Epidermal melanocyte (primary cell): ENCODE data around the gene DDX24.

Experiments
- DNase-seq: peaks from one replicate; pipeline ENCODE4 v3.0.0; 2011; ENCODE audit warnings: low spot score; ENCODE audit not compliant: insufficient read length

DDX24 gene

DNA sequence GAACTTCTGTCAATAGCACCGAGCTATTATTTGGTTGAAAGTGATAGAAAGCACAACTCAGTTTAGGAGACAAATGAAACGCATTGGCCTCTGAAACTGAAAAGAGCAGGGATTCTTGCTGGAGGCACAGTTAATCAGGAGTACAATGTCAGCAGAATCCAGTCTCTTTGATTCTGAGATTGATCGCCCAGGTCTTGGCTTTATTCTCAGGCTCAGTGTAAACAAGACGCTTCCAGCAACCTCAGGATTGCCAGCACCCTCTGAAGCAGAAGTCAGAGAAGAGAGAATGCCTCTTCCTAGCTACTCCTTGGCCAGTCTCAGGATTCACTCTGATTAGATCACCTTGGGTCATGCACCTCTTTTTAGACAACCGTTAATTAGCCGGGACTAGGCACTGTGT is 66.6 kb downstream of the DDX24 start:
- no peak for DNase-seq

- no peak for DNase-seq
Observed at GRCh38 chr14:94011795-94012194, 69.2 kb downstream of the DDX24 start.

- no peak for DNase-seq
Observed at GRCh38 chr14:94010625-94011024, 70.4 kb downstream of the DDX24 start.

DNA sequence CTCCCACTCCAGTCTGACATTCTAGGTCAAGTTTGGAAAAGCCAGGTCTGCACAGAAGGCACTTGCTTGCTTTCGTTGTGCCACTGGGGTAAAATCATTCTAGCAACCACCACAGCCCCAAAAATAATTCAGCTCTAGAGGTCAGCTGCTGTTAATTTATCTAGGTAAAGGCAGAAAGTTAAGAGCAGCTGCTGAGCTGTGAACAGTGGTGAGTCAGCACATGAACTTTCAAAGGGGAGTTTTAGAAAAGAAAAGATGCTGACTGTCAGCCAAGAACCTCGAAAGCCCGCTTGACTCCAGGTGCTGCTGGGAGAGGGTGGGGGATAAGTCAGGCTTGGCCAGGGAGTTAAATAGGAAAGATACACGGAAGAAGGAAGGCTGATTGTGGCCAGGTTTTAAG is 71.2 kb downstream of the DDX24 start:
- no peak for DNase-seq

DNA sequence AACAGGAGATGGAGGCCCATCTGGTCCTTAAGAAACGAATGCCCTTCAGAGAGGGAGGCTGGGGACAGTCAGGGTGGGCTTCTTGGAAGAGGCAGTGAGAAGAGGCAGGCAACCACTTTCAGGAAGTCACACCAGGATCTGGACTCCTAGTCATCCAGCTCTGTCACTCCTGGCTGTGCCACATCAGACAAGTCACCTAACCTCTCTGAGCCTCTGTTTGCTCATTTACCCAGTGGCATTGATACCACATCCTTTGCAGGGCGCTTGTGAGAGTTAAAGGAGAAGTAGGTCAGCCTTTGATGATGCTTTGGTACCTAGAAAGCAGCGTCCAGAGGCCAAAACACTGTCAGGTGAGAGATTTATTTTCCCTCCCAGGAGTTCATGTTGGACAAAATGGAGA is 72.8 kb downstream of the DDX24 start:
- DNase-seq: no peak

GRCh38 chr14:94005324-94006073 is 75.5 kb downstream of the DDX24 start:
- no peak for DNase-seq

GRCh38 chr14:94004015-94004414 is 77.0 kb downstream of the DDX24 start:
- no peak for DNase-seq

DNA sequence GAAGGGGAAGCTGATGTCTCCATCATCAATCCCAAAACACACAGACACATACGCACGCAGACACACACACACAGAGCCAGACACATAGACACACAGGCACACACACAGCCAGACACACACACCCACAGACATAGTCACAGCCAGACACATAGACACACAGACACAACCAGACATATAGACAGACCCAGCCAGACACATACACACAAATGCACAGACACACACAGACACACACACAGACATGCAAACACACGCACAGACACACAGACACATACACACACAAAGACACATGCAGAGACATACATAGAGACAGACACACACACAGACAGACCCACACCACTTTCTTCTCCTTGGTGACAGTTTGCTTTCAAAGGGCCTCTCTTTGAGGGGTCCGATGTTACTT is 77.6 kb downstream of the DDX24 start:
- no peak for DNase-seq

DNA sequence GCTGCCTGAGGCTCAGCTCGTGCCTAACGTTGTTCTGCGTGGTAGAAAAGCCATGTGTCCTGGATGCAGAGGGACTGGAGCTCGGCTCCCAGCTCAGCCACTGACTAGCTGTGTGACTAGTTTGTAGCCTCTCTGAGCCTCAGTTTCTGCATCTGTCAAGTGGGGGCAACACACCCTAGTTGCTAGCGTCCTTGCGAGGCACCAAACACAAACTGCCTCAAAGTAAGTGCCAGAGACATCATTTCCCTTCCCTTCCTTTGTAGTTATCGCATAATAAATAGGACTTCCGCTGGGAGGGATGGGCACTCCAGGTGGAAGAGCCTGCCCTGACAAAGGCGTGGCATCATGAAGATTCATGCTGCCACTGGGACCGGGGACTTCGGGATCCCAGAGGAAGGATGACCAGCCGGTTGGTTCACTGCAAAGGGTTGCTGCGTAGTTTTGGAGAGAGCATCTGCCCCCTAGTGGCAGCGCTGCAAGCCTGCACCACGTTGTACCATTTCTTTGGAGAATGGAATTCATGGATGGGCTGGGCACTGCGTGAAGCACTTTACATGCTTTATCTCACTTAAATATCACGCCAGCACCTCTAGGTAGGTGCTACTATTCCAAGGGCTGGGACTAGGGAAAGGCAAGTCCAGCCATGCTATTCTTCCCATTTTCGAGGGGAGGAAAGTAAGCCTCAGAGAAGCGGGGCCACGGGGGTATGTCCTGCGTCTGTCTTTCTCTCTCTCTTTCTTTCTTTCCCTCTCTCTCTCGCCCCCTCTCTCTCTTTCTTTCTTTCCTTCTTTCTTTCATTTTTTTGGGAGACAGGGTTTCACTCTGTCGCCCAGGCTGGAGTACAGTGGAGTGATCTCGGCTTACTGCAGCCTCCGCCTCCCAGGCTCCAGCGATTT is 79.3 kb downstream of the DDX24 start:
- peak; percentile 80 for DNase-seq

DNA sequence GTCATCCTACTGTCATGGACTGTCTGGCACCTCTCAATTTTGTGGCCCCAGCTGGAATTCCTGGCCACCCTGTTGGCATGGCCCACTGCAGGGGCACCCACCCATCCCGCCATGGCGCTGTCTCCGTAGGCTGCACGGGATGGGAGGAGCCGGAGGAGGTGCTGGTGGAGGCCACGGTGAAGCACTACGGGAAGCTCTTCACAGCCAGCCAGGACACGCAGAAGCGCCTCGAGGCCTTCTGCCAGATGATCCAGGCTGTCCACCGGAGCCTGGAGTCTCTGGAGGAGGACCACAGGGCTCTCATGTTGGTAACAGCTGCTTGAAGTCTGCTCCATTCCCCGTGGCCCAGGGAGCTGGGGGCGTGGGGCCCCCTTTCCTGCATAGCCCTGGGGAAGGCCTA is 80.0 kb downstream of the DDX24 start:
- no peak for DNase-seq

- DNase-seq: no peak
Observed at GRCh38 chr14:94000267-94000666, 80.7 kb downstream of the DDX24 start.

DNA sequence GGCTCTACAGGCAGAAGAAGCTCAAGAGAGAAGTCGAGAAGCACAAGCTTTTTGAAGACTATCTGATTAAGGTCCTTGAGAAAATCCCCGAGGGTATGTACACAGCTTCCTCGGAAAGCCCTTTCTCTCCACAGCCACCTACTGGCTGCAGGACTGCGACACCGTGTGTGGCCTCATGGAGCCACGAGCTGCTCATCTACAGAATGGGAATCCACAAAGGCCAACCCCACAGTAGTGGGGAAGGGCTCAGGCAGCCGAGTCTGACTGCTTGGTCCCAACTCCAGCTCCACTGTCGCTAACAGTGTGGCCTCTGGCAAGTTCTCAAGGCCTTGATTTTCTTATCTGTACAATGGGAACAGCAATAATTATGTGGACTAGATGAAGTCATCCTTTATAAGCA is 81.4 kb downstream of the DDX24 start:
- no peak for DNase-seq

- DNase-seq: no peak
Observed at GRCh38 chr14:93998871-93999403, 82.1 kb downstream of the DDX24 start.
